ENCODE results near the gene EFR3B. TPM values are rescaled to one million over a fixed set of nuclear protein-coding genes. Genes with fewer than 3 reads are reported as not detected.

Gene EFR3B
- total RNA-seq, 1 donor from 2014 or later: 40.7 TPM

DNA sequence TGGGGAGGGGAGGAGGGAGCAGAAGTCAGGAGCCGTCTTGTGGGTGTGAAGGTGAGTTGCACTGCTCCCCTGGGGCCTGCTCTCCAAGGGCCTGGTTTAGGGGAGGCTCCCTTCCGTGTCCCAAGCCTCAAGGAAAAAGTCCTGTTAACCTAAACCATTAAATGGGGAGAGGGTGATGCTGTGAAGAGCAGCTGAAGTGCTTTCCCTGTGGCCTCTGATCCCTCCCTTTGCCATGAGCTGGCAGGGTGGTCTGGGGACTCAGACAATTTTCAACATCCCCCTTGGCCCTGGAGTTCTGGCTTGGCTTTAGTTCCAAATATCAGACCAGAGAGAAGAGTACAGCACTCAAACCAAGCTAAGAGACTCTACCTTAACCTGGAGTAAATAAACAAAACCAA, 127.2 kb downstream of the EFR3B start:
- Mint-ChIP-seq H3K27me3 (ENCODE audit: low read depth) (peaks cover 93% of the 10 kb centered on the region), H3K4me3 (peak overlapping the region; percentile 72), H3K4me1 (no peaks in the 10 kb centered on the region), H3K27ac (ENCODE audit: unreplicated experiment) (no peak overlapping the region), H3K9me3 (no peaks in the 10 kb centered on the region), H3K36me3 (ENCODE audit: low read depth) (no peaks in the 10 kb centered on the region)
- no peak for DNase-seq (ENCODE audit: low read depth, low spot score)
- TF ChIP-seq, protein P1, sequence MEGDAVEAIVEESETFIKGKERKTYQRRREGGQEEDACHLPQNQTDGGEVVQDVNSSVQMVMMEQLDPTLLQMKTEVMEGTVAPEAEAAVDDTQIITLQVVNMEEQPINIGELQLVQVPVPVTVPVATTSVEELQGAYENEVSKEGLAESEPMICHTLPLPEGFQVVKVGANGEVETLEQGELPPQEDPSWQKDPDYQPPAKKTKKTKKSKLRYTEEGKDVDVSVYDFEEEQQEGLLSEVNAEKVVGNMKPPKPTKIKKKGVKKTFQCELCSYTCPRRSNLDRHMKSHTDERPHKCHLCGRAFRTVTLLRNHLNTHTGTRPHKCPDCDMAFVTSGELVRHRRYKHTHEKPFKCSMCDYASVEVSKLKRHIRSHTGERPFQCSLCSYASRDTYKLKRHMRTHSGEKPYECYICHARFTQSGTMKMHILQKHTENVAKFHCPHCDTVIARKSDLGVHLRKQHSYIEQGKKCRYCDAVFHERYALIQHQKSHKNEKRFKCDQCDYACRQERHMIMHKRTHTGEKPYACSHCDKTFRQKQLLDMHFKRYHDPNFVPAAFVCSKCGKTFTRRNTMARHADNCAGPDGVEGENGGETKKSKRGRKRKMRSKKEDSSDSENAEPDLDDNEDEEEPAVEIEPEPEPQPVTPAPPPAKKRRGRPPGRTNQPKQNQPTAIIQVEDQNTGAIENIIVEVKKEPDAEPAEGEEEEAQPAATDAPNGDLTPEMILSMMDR (conservative IDR thresholded peaks at IDR 0.05): no peak

DNA sequence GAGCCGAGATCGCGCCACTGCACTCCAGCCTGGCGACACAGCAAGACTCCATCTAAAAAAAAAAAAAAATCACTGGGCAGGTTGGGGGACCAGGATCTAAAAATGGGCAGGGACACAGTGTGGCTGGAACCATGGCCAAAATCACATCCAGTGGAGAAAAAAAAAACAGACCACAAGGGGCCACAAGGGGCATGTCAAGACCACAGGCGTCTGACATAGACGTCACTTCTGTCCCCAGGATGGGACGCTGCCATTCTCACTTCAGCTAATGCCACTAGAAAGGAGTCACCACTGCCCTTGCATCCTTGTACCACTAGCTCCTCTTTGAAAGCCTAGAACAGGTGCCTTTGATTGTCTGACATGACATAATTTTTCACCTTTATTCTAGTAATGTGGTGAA, 129.0 kb downstream of the EFR3B start:
- H3K27ac Mint-ChIP-seq (ENCODE audit: unreplicated experiment): no peak overlapping the region
- peaks cover 83% of the 10 kb centered on the region for H3K27me3 Mint-ChIP-seq (ENCODE audit: low read depth)

GRCh38 chr2:25173719-25174118, 131.8 kb downstream of the EFR3B start:
- Mint-ChIP-seq H3K27me3 (ENCODE audit: low read depth) (peaks cover 71% of the 10 kb centered on the region), H3K9me3 (no peaks in the 10 kb centered on the region), H3K4me3 (no peak overlapping the region), H3K4me1 (peaks cover 28% of the 10 kb centered on the region), H3K36me3 (ENCODE audit: low read depth) (no peaks in the 10 kb centered on the region), H3K27ac (ENCODE audit: unreplicated experiment) (no peak overlapping the region)
- TF ChIP-seq, protein P1 (conservative IDR thresholded peaks at IDR 0.05): no peak
- no peak for DNase-seq (ENCODE audit: low read depth, low spot score)

More for the DNA sequence above, 129.0 kb downstream of the EFR3B start:
- TF ChIP-seq, protein P1 (conservative IDR thresholded peaks at IDR 0.05): no peak
- Mint-ChIP-seq H3K36me3 (ENCODE audit: low read depth) (no peaks in the 10 kb centered on the region), H3K9me3 (no peaks in the 10 kb centered on the region), H3K4me3 (no peak overlapping the region), H3K4me1 (no peaks in the 10 kb centered on the region)
- no peak for DNase-seq (ENCODE audit: low read depth, low spot score)

- no peaks in the 10 kb centered on the region for H3K9me3 Mint-ChIP-seq
- H3K4me1 Mint-ChIP-seq: peaks cover 33% of the 10 kb centered on the region
- peaks cover 65% of the 10 kb centered on the region for H3K27me3 Mint-ChIP-seq (ENCODE audit: low read depth)
- TF ChIP-seq, protein P1 (conservative IDR thresholded peaks at IDR 0.05): no peak
- H3K4me3 Mint-ChIP-seq: no peak overlapping the region
- no peak for DNase-seq (ENCODE audit: low read depth, low spot score)
- H3K36me3 Mint-ChIP-seq (ENCODE audit: low read depth): no peaks in the 10 kb centered on the region
- H3K27ac Mint-ChIP-seq (ENCODE audit: unreplicated experiment): no peak overlapping the region
Measured at GRCh38 chr2:25174192-25174861, 132.5 kb downstream of the EFR3B start.

GRCh38 chr2:25176138-25176537, 134.3 kb downstream of the EFR3B start:
- Mint-ChIP-seq H3K27me3 (ENCODE audit: low read depth) (peaks cover 46% of the 10 kb centered on the region), H3K36me3 (ENCODE audit: low read depth) (no peaks in the 10 kb centered on the region), H3K9me3 (no peaks in the 10 kb centered on the region), H3K4me1 (peaks cover 33% of the 10 kb centered on the region), H3K27ac (ENCODE audit: unreplicated experiment) (no peak overlapping the region), H3K4me3 (no peak overlapping the region)
- DNase-seq (ENCODE audit: low read depth, low spot score): no peak
- TF ChIP-seq, protein P1 (conservative IDR thresholded peaks at IDR 0.05): no peak

Measured in neural crest cell (in vitro differentiated cells).